B cell (primary cell): ENCODE measurements around the gene BRD3. TPM values are rescaled to one million over a fixed set of nuclear protein-coding genes. Genes with fewer than 3 reads are reported as not detected.

ENCODE experiments used
- ATAC-seq: fragments of 200-7000 bp; cut with Tn5 transposase; one replicate; pipeline ENCODE4 v1.10.0; 2021; ENCODE audit warnings: low read depth, mild to moderate bottlenecking, moderate number of reproducible peaks, moderate library complexity
- CTCF ChIA-PET: fragments of 350-600 bp; sonication (Branson Sonifier 250); formaldehyde crosslinking; loops from one replicate; lab custom pipeline; 2021; ENCODE audit warnings: antibody characterized with exemption, inconsistent platforms; lab: Charles Lee
- POLR2A ChIA-PET: fragments of 350-600 bp; sonication (Branson Sonifier 250); formaldehyde crosslinking; loops from one replicate; lab custom pipeline; 2021; ENCODE audit warnings: antibody characterized with exemption; lab: Charles Lee
- DNase-seq: peaks from one replicate; pipeline ENCODE4 v3.0.0; 2013
- H2AFZ ChIP-seq: 2 replicates; pipeline ENCODE4 v1.6.1; 2012; ENCODE audit warnings: mild to moderate bottlenecking, low read depth, low read length; ENCODE audit not compliant: insufficient read depth, poor library complexity, severe bottlenecking
- H3K27ac ChIP-seq, 2 donors: 1 replicate in 1 of 2; 2 replicates in 1 of 2; pipeline ENCODE4 v1.5.1; 2012 to 2013; ENCODE audit warnings: low read length in 2 of 2, mild to moderate bottlenecking in 2 of 2, moderate library complexity in 1 of 2
- H3K27me3 ChIP-seq, 4 experiments: fragments of 200-600 bp in 1 of 4; sonication (generic) in 1 of 4; replicated peaks in 1 of 4; 1 replicate in 2 of 4; 2 replicates in 2 of 4; pipeline versions ENCODE4 v1.6.1 to v1.7.0; 2013 to 2016; ENCODE audit warnings: low read length in 3 of 4, mild to moderate bottlenecking in 2 of 4, mixed read lengths in 1 of 4, moderate library complexity in 1 of 4; ENCODE audit not compliant: insufficient read depth in 4 of 4, control insufficient read depth in 3 of 4; ENCODE audit errors: control extremely low read depth in 1 of 4
- H3K36me3 ChIP-seq, 2 experiments: replicated peaks in 1 of 2; 1 replicate in 1 of 2; 2 replicates in 1 of 2; pipeline versions ENCODE4 v1.6.1 to v1.7.1; 2013; ENCODE audit warnings: low read length in 1 of 2; ENCODE audit not compliant: insufficient read depth in 2 of 2, control insufficient read depth in 1 of 2; ENCODE audit errors: control extremely low read depth in 1 of 2, extremely low read depth in 1 of 2
- H3K4me1 ChIP-seq, 2 donors: fragments of 200-600 bp in 1 of 2; sonication (generic) in 1 of 2; 1 replicate in 1 of 2; 2 replicates in 1 of 2; pipeline versions ENCODE4 v1.5.1 to v1.6.1; 2013 to 2017; ENCODE audit warnings: low read length in 2 of 2; ENCODE audit not compliant: control insufficient read depth in 2 of 2, insufficient read depth in 2 of 2
- H3K4me2 ChIP-seq: replicated peaks from 2 replicates; pipeline ENCODE3; 2012; ENCODE audit warnings: mild to moderate bottlenecking, low read depth, low read length; ENCODE audit not compliant: poor library complexity, severe bottlenecking
- H3K4me3 ChIP-seq, 5 experiments: fragments of 200-600 bp in 1 of 5; sonication (generic) in 1 of 5; 1 replicate in 3 of 5; 2 replicates in 2 of 5; pipeline versions ENCODE4 v1.5.1 to v1.7.0; 2011 to 2016; ENCODE audit warnings: low read length in 4 of 5, mild to moderate bottlenecking in 4 of 5, low read depth in 2 of 5, control low read depth in 1 of 5, moderate library complexity in 1 of 5; ENCODE audit not compliant: insufficient read depth in 1 of 5; ENCODE audit errors: control extremely low read depth in 1 of 5, extremely low read depth in 1 of 5
- H3K79me2 ChIP-seq: fragments of 200-600 bp; sonication (generic); one replicate; pipeline ENCODE4 v1.6.0; 2016; ENCODE audit warnings: low read length; ENCODE audit not compliant: control insufficient read depth, insufficient read depth
- H3K9ac ChIP-seq: fragments of 200-600 bp; sonication (generic); 2 replicates; pipeline ENCODE4 v1.6.1; 2017; ENCODE audit warnings: mild to moderate bottlenecking, low read length, moderate library complexity
- H3K9me3 ChIP-seq, 3 donors: one replicate each; pipeline versions ENCODE4 v1.6.1 to v1.7.1; 2013; ENCODE audit warnings: low read length in 2 of 3; ENCODE audit not compliant: control insufficient read depth in 2 of 3, insufficient read depth in 1 of 3; ENCODE audit errors: control extremely low read depth in 1 of 3
- H4K20me1 ChIP-seq: 2 replicates; pipeline ENCODE4 v1.6.0; 2012; ENCODE audit warnings: mild to moderate bottlenecking, low read length; ENCODE audit not compliant: insufficient read depth, control insufficient read depth, poor library complexity, severe bottlenecking
- H3K27ac Mint-ChIP-seq: one replicate; pipeline ENCODE4 v1.8.0; 2021; ENCODE audit warnings: mixed read lengths
- H3K27me3 Mint-ChIP-seq: one replicate; pipeline ENCODE4 v1.8.0; 2021; ENCODE audit warnings: mixed read lengths
- H3K4me1 Mint-ChIP-seq: one replicate; pipeline ENCODE4 v1.8.0; 2021; ENCODE audit warnings: mixed read lengths
- H3K4me3 Mint-ChIP-seq: one replicate; pipeline ENCODE4 v1.8.0; 2021; ENCODE audit warnings: mixed read lengths
- H3K9me3 Mint-ChIP-seq: one replicate; pipeline ENCODE4 v1.8.0; 2022; ENCODE audit warnings: mixed read lengths; ENCODE audit not compliant: insufficient read depth
- EZH2 ChIP-seq: IDR thresholded peaks from 2 replicates; pipeline ENCODE4 v1.6.1; 2012; ENCODE audit warnings: borderline replicate concordance, low read depth, mild to moderate bottlenecking, moderate library complexity, low read length; ENCODE audit not compliant: insufficient read depth, poor library complexity, severe bottlenecking
- WGBS: methylation state at CpG from one replicate; pipeline ENCODE4 v1.1.5; 2013; ENCODE audit warnings: missing lambda C conversion rate; ENCODE audit not compliant: insufficient coverage; 5-methylcytosine and 5-hydroxymethylcytosine counted together
- intact Hi-C: fragments of 100-400 bp; cut with micrococcal nuclease; formaldehyde crosslinking; loops from one replicate; pipeline ENCODE4 v1.10.0; 2022
- polyA plus RNA-seq: library from polyadenylated mRNA; depleted of rRNA; stranded (reverse); fragments of >200 nt; gene quantifications from 2 replicates; pipeline ENCODE4 v1.2.3, GENCODE V29; 2012
- total RNA-seq, 2 donors: library from RNA; stranded (reverse); fragments of 120-200 nt in 1 of 2; gene quantifications; 1 replicate in 1 of 2; 2 replicates in 1 of 2; pipeline versions ENCODE4 v1.2.3 to v1.2.4, GENCODE V29; 2013 to 2022
- TF ChIP-seq, protein P1 (sequence below): fragments of 200-600 bp; IDR thresholded peaks from one replicate; pipeline ENCODE4 v1.8.0; 2022; ENCODE audit warnings: antibody characterized with exemption, mild to moderate bottlenecking

The BRD3 gene
- total and polyA plus RNA-seq, 2 donors (not counting 1 experiment from before 2014, with no cell fraction given): 8.9 to 38.0 TPM

DNA sequence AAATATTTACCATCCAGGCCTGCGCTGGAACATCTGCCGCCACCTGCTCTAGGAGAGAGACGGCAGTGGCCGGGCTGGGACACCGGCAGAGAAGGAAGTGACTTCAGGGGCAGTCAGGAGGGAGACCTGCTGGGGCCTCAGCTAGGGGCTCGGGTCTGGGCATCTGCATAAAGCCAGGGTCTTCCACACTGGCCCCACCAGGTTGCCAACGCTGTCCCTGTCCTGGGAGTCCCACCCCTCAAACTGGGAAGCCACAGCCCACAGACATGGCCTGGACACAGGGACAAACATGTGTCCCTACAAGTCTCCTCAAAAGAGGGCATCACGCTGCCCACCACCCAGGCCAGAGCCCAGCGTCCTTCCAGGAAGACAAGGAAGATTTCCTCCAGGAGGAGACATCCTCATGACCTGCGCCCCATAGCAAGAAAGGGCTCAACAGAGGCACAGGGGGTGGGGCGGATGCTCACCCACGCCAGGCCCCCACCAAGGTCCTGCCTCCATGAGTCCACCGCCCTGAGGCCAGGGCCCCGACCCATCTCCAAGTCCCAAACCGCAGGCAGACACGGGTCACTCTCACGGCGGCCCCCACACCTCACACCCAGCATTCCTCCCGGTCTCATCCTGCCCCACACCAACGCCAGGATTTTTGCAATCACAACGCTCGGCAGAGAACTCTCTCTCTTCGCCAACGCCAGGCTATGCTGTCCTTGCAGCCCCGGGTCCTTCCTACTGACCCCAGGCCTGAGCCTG lies 84.7 kb downstream of the BRD3 start:
- Mint-ChIP-seq H3K27ac (no peak overlapping the region), H3K9me3 (no peaks in the 10 kb centered on the region), H3K4me3 (no peak overlapping the region), H3K4me1 (peaks cover 79% of the 10 kb centered on the region), H3K27me3 (no peaks in the 10 kb centered on the region)
- Histone ChIP-seq H3K4me2 (no peak overlapping the region), H3K4me1 (peaks cover 45 to 50% of the 10 kb centered on the region in 2 donors), H3K27ac (no peak overlapping the region), H3K4me3 (no peak overlapping the region), H4K20me1 (peaks cover 100% of the 10 kb centered on the region), H3K9me3 (no peaks in the 10 kb centered on the region), H2AFZ (no peak overlapping the region), H3K27me3 (no peaks in the 10 kb centered on the region), H3K9ac (no peak overlapping the region), H3K79me2 (peaks cover 100% of the 10 kb centered on the region), H3K36me3 (peaks cover 0 to 9% of the 10 kb centered on the region in 2 experiments)
- WGBS: 91% methylated on average over 24 of the region's 25 CpGs
- no peak for TF ChIP-seq EZH2
- TF ChIP-seq, protein P1, sequence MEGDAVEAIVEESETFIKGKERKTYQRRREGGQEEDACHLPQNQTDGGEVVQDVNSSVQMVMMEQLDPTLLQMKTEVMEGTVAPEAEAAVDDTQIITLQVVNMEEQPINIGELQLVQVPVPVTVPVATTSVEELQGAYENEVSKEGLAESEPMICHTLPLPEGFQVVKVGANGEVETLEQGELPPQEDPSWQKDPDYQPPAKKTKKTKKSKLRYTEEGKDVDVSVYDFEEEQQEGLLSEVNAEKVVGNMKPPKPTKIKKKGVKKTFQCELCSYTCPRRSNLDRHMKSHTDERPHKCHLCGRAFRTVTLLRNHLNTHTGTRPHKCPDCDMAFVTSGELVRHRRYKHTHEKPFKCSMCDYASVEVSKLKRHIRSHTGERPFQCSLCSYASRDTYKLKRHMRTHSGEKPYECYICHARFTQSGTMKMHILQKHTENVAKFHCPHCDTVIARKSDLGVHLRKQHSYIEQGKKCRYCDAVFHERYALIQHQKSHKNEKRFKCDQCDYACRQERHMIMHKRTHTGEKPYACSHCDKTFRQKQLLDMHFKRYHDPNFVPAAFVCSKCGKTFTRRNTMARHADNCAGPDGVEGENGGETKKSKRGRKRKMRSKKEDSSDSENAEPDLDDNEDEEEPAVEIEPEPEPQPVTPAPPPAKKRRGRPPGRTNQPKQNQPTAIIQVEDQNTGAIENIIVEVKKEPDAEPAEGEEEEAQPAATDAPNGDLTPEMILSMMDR: no peak
- intact Hi-C loops: no loop called here
- no peak for DNase-seq
- ChIA-PET POLR2A (no interaction called here), CTCF (interaction anchor here (1.3 kb wide), 1 partner anchor 12 kb away, joined by 4 read pairs; no protein-coding TSS in a partner anchor)
- no peak for ATAC-seq

DNA sequence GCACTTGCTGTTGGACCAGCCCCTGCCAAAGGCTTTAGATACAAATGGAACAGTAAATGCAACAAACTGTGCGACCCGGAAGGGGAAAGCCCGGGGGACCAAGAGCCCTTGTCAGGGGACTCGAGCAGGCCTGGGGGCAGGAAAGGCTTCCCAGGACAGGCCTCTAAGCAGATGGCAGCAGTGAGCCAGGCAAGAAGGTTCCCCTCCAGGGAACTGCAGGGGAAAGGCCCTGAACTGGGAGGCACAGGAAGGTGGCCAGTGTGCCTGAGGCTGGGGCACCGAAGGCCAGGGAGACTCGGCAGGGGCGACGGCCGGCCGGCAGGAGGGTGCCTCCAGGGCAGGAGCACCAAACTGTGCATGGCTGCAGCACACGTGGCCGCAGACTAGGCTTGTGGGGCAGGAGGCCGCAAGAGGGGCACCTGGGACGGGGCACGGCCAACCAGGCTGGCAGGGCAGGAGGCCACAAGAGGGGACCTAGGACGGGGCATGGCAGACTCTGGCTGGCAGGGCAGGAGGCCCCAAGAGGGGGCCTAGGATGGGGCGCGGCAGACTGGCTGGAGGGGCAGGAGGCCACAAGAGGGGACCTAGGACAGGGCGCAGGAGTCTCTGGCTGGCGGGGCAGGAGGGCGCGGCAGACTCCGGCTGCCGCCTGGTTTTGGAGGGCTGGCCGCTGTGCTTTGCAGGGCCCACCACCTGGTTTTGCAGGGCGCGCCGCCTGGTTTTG lies 85.7 kb downstream of the BRD3 start:
- intact Hi-C loops: no loop called here
- DNase-seq (no peak), ATAC-seq (no peak)
- Histone ChIP-seq H3K27me3 (no peaks in the 10 kb centered on the region), H3K9ac (no peak overlapping the region), H3K27ac (peak overlapping the region in 1 of 2 donors; percentile 65), H3K4me1 (peaks cover 40 to 50% of the 10 kb centered on the region in 2 donors), H3K4me2 (peak overlapping the region; percentile 87), H3K79me2 (peaks cover 100% of the 10 kb centered on the region), H3K9me3 (no peaks in the 10 kb centered on the region), H4K20me1 (peaks cover 100% of the 10 kb centered on the region), H3K36me3 (peaks cover 0 to 9% of the 10 kb centered on the region in 2 experiments), H3K4me3 (no peak overlapping the region), H2AFZ (no peak overlapping the region)
- ChIA-PET POLR2A (no interaction called here), CTCF (no interaction called here)
- 94% methylated on average over 28 of the region's 28 CpGs for WGBS
- TF ChIP-seq EZH2: no peak
- TF ChIP-seq, protein P1: no peak
- Mint-ChIP-seq H3K27ac (peak overlapping the region; percentile 37), H3K27me3 (no peaks in the 10 kb centered on the region), H3K9me3 (no peaks in the 10 kb centered on the region), H3K4me1 (peaks cover 79% of the 10 kb centered on the region), H3K4me3 (no peak overlapping the region)
